Chondrocyte (in vitro differentiated cells): ENCODE results near the gene ASTN2. TPM values are rescaled to one million over a fixed set of nuclear protein-coding genes. Genes with fewer than 3 reads are reported as not detected.

Experiments
- DNase-seq: peaks from one replicate; pipeline ENCODE4 v3.0.0; 2021; ENCODE audit warnings: mixed read lengths, low spot score
- H3K27ac Mint-ChIP-seq: one replicate; pipeline ENCODE4 v1.8.0; 2021; ENCODE audit warnings: mild to moderate bottlenecking, moderate library complexity, mixed read lengths; ENCODE audit not compliant: unreplicated experiment
- H3K27me3 Mint-ChIP-seq: 2 replicates; pipeline ENCODE4 v1.8.0; 2021; ENCODE audit warnings: low read depth, mixed read lengths
- H3K36me3 Mint-ChIP-seq: 2 replicates; pipeline ENCODE4 v1.8.0; 2021; ENCODE audit warnings: low read depth, mixed read lengths
- H3K4me1 Mint-ChIP-seq: 2 replicates; pipeline ENCODE4 v1.8.0; 2021; ENCODE audit warnings: low read depth, mild to moderate bottlenecking, mixed read lengths
- H3K4me3 Mint-ChIP-seq: one replicate; pipeline ENCODE4 v1.8.0; 2021; ENCODE audit warnings: mild to moderate bottlenecking, moderate library complexity, mixed read lengths; ENCODE audit not compliant: unreplicated experiment
- H3K9me3 Mint-ChIP-seq: 2 replicates; pipeline ENCODE4 v1.8.0; 2021; ENCODE audit warnings: low read depth, mixed read lengths
- total RNA-seq: library from RNA; stranded (reverse); gene quantifications from 3 replicates; pipeline ENCODE4 v1.2.1, GENCODE V29; 2021
- TF ChIP-seq, protein P1 (sequence below): fragments of 200-600 bp; sonication (generic); IDR thresholded peaks from 2 replicates; pipeline ENCODE4 v1.5.0; 2021; ENCODE audit warnings: antibody characterized with exemption, mild to moderate bottlenecking, moderate library complexity

Gene ASTN2
- total RNA-seq, 1 donor from 2014 or later = 3.6 TPM

DNA sequence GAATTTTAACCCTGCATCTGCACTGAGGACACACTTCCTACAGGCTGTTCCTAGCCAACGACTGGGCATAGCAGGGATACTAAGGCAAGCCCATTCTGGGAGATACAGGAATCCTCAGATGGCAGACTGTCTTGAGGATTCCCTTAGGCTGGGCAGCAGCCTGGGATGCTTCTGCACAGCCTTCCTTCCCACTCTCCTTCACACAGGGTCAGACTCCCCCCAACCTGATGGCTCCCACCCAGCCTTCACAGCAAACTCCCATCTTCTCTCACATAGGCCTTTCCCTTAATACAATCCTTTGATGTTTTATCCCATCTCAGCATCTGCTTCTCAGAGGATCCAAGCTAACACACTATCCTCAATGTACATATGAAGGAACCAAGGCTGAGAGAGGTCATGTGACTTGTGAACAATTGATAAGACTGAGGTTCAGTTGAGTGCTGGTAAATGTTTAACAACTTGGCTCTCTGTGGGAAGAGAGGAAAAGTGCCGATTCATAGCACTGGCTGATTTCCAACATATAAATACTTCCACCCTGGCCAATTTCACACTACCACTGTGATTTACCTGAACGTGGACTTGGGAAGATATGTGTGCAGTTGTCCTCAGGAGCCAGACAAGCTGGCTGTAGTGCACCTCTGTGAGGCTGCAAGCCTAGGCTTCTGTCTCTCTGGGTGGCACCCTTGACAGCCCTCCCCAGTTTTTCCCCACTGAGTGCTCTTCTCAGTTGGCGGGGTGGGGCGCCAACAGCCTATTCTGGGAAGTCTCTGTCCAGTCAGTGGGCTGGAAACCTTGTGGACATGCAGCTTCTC is 848.0 kb downstream of the ASTN2 start:
- DNase-seq = no peak
- Mint-ChIP-seq H3K9me3 (peaks cover 5% of the 10 kb centered on the region), H3K36me3 (peaks cover 1% of the 10 kb centered on the region), H3K4me1 (peaks cover 16% of the 10 kb centered on the region), H3K27ac (peak overlapping the region; percentile 1), H3K27me3 (no peaks in the 10 kb centered on the region), H3K4me3 (no peak overlapping the region)
- TF ChIP-seq, protein P1, sequence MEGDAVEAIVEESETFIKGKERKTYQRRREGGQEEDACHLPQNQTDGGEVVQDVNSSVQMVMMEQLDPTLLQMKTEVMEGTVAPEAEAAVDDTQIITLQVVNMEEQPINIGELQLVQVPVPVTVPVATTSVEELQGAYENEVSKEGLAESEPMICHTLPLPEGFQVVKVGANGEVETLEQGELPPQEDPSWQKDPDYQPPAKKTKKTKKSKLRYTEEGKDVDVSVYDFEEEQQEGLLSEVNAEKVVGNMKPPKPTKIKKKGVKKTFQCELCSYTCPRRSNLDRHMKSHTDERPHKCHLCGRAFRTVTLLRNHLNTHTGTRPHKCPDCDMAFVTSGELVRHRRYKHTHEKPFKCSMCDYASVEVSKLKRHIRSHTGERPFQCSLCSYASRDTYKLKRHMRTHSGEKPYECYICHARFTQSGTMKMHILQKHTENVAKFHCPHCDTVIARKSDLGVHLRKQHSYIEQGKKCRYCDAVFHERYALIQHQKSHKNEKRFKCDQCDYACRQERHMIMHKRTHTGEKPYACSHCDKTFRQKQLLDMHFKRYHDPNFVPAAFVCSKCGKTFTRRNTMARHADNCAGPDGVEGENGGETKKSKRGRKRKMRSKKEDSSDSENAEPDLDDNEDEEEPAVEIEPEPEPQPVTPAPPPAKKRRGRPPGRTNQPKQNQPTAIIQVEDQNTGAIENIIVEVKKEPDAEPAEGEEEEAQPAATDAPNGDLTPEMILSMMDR = no peak

DNA sequence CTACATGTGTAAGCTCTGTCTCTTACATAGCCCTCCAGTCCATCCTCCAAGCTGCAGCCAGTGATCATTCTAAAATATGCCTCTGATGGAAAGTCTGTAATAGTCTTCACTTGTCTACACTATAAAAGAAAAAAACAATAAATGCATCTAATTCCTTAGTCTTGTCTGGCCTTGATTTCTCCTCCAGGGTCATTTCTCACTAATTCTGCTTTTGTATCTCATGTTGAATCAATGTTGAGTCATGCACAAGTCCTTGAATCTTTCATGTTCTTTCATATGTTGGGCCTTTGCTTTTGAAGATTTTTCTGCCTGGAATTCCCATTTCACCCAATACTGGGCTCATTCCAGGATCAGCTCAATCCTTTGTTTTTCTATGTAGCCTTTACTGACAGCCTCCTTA is 848.9 kb downstream of the ASTN2 start:
- Mint-ChIP-seq H3K27ac (no peak overlapping the region), H3K4me3 (no peak overlapping the region), H3K36me3 (peaks cover 1% of the 10 kb centered on the region), H3K9me3 (peaks cover 5% of the 10 kb centered on the region), H3K27me3 (no peaks in the 10 kb centered on the region), H3K4me1 (peaks cover 16% of the 10 kb centered on the region)
- TF ChIP-seq, protein P1 = no peak
- no peak for DNase-seq

DNA sequence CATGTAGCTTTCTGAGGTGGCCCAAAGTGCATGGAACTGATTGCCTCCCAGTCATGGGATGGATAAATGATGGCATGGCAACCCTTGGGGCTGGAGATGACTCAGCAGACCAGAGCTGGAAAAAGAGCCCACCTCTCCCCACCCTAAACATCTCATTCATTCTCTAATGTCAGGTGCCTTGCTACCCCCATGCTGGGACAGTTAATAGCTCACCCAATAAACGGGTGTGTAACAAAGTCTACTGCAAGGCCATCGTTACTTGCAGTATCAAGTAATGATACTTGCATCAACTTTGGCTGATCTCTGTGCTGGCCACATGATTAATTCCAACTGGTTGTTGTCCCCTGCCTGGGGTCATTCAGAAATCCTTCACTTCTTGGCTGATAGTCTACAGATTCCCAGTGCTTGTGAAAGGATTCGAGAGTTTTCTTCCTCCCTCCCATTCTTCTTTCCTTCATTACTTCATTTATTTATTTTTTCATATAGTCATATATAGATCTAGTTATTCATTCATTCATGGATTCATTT is 850.5 kb downstream of the ASTN2 start:
- Mint-ChIP-seq H3K36me3 (peaks cover 1% of the 10 kb centered on the region), H3K4me1 (peaks cover 16% of the 10 kb centered on the region), H3K4me3 (no peak overlapping the region), H3K27ac (no peak overlapping the region), H3K27me3 (no peaks in the 10 kb centered on the region), H3K9me3 (peaks cover 5% of the 10 kb centered on the region)
- no peak for DNase-seq
- TF ChIP-seq, protein P1 = no peak

DNA sequence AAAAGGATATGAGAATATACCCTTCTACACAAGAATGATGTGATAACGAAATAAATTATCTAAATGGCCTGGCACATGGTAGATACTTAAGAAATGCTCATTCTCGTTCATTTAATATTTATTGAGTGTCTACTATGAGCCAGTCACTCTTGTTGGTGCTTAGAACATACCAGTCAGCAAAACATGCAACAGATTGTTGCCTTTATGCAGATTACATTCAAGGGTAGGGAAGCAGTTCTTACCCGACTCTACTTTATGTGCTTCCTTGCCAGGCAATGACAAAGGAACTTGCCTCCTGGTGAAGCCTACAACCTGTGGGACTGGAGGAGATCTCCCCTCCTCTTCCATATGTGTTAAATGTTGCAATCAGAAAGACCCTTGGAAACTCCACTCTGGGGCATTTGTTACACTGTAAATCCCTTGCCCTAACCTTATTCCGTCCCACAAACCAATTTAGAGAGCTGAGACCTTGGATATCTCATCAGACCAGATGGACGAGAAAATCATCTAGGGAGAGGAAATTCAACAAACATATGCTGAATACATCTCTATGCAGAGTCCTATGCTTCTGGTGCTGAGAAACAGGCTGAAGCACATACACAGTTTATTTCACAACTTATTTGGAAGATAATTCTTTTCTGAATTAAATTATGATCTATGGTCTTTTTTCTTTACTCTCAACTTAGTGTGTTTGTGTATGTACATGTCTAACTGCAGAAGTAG is 855.9 kb downstream of the ASTN2 start:
- no peaks in the 10 kb centered on the region for H3K4me1 Mint-ChIP-seq
- DNase-seq = no peak
- no peaks in the 10 kb centered on the region for H3K9me3 Mint-ChIP-seq
- H3K4me3 Mint-ChIP-seq = no peak overlapping the region
- H3K27me3 Mint-ChIP-seq = no peaks in the 10 kb centered on the region
- H3K27ac Mint-ChIP-seq = no peak overlapping the region
- H3K36me3 Mint-ChIP-seq = peaks cover 1% of the 10 kb centered on the region
- TF ChIP-seq, protein P1 = no peak

DNA sequence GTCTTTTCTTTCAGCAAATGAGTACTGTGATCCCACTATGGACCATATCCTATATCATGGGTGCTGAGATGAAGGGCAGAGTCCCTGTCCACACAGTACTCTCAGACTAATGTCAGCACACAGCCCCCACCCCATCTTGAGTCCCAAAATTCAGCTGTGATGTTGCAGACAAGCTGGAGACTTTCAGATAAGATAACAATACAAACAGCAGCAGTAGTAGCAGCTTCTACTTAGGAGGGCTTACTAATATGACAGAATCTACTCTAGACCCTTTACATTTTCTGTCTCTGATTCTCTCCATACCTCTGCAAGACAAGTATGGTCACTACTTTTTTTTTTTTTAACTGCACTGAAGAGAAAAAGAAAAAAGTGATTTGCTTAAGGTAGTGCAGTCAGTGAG is 856.8 kb downstream of the ASTN2 start:
- no peaks in the 10 kb centered on the region for H3K9me3 Mint-ChIP-seq
- no peaks in the 10 kb centered on the region for H3K27me3 Mint-ChIP-seq
- no peaks in the 10 kb centered on the region for H3K4me1 Mint-ChIP-seq
- no peak overlapping the region for H3K4me3 Mint-ChIP-seq
- H3K27ac Mint-ChIP-seq = no peak overlapping the region
- TF ChIP-seq, protein P1 = no peak
- no peak for DNase-seq
- H3K36me3 Mint-ChIP-seq = no peaks in the 10 kb centered on the region
